HG03045 (cell line): ENCODE results near the gene MST1.

ENCODE experiments used
- ATAC-seq: cut with Tn5 transposase; IDR thresholded peaks from one replicate; pipeline ENCODE4 v1.9.1; 2021; ENCODE audit warnings: mild to moderate bottlenecking, moderate library complexity; ENCODE audit not compliant: unreplicated experiment

The MST1 gene

GRCh38 chr3:49638445-49638844 lies 50.8 kb downstream of the MST1 start:
- no peak for ATAC-seq

DNA sequence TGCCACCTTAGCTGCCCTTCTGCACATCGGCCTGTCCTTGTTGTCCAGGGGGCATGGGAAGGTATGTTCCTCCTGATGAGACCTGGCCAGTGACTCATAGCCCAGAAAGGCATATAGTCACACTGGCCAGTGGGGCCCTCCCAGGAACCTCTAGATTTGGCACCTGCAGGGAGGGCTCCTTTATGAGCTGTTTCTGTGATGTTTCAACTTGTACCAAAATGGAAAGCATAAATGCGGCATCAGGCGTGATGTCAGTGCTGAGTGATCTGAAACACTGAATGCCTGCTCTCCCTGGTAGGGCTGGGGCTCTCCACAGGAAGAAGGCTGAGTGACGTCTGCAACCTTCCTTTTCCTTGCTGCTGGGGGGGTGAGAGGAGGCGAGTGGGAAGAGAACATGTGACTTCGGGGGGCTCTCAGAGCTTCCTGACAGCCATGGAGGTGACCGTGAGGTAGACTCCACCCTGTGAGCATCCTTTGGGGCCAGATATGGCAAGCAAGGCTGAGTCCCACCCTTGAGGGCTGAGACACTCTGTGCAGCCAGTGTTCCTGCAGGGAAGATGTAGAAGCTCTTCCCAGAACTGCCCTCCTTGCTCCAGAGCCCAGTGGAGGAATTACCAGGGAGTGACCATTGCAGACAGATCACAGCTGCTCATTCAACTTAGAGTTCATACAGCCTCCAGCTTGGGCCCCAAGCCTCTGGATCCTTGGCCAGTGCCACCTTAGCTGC lies 52.2 kb downstream of the MST1 start:
- ATAC-seq = no peak

GRCh38 chr3:49634736-49635135 lies 54.5 kb downstream of the MST1 start:
- ATAC-seq = no peak
